Astrocyte (in vitro differentiated cells and primary cell): ENCODE measurements around the gene SYT6. TPM values are rescaled to one million over a fixed set of nuclear protein-coding genes. Genes with fewer than 3 reads are reported as not detected.

Source experiments
- DNase-seq: peaks from one replicate; pipeline ENCODE4 v3.0.0-alpha.2; 2010; ENCODE audit warnings: low read depth
- FAIRE-seq: peaks from 2 replicates; lab custom pipeline; 2011; peaks lifted over from hg19 to GRCh38; lab: Jason Lieb, UNC
- H2AFZ ChIP-seq: 2 replicates; pipeline ENCODE4 v1.6.0; 2012; ENCODE audit warnings: low read depth, low read length, inconsistent platforms
- H3K27ac ChIP-seq: 2 replicates; pipeline ENCODE4 v1.5.1; 2011; ENCODE audit warnings: low read depth, low read length, inconsistent platforms
- H3K27me3 ChIP-seq: 2 replicates; pipeline ENCODE4 v1.6.0; 2011; ENCODE audit warnings: low read length, inconsistent platforms; ENCODE audit not compliant: insufficient read depth
- H3K36me3 ChIP-seq: 2 replicates; pipeline ENCODE4 v1.5.1; 2011; ENCODE audit warnings: low read length, inconsistent platforms; ENCODE audit not compliant: insufficient read depth
- H3K4me1 ChIP-seq: 2 replicates; pipeline ENCODE4 v1.5.1; 2011; ENCODE audit warnings: low read length, inconsistent platforms; ENCODE audit not compliant: insufficient read depth
- H3K4me2 ChIP-seq: 2 replicates; pipeline ENCODE4 v1.6.0; 2012; ENCODE audit warnings: low read length, inconsistent platforms
- H3K4me3 ChIP-seq: 2 replicates; pipeline ENCODE4 v1.5.1; 2011; ENCODE audit warnings: low read depth, mild to moderate bottlenecking, low read length, inconsistent platforms; ENCODE audit not compliant: insufficient read depth
- H3K79me2 ChIP-seq: 2 replicates; pipeline ENCODE4 v1.6.0; 2012; ENCODE audit warnings: mild to moderate bottlenecking, low read length, inconsistent platforms; ENCODE audit not compliant: insufficient read depth
- H3K9ac ChIP-seq: 2 replicates; pipeline ENCODE4 v1.6.0; 2012; ENCODE audit warnings: mild to moderate bottlenecking, low read length, inconsistent platforms
- H3K9me3 ChIP-seq: 2 replicates; pipeline ENCODE4 v1.5.1; 2012; ENCODE audit warnings: low read depth, mild to moderate bottlenecking, low read length, inconsistent platforms; ENCODE audit not compliant: insufficient read depth
- H4K20me1 ChIP-seq: 2 replicates; pipeline ENCODE4 v1.6.0; 2012; ENCODE audit warnings: low read length, inconsistent platforms; ENCODE audit not compliant: insufficient read depth
- H3K27ac Mint-ChIP-seq: one replicate; pipeline ENCODE4 v1.8.0; 2021; ENCODE audit warnings: mild to moderate bottlenecking, mixed read lengths; ENCODE audit not compliant: unreplicated experiment
- H3K27me3 Mint-ChIP-seq: one replicate; pipeline ENCODE4 v1.8.0; 2021; ENCODE audit warnings: low read depth, mixed read lengths; ENCODE audit not compliant: unreplicated experiment
- H3K36me3 Mint-ChIP-seq: one replicate; pipeline ENCODE4 v1.8.0; 2021; ENCODE audit warnings: low read depth, mixed read lengths; ENCODE audit not compliant: unreplicated experiment
- H3K4me1 Mint-ChIP-seq: one replicate; pipeline ENCODE4 v1.8.0; 2021; ENCODE audit warnings: low read depth, mixed read lengths; ENCODE audit not compliant: unreplicated experiment
- H3K4me3 Mint-ChIP-seq: one replicate; pipeline ENCODE4 v1.8.0; 2021; ENCODE audit warnings: mild to moderate bottlenecking, moderate library complexity, mixed read lengths; ENCODE audit not compliant: unreplicated experiment
- H3K9me3 Mint-ChIP-seq: one replicate; pipeline ENCODE4 v1.8.0; 2021; ENCODE audit warnings: mild to moderate bottlenecking, mixed read lengths; ENCODE audit not compliant: unreplicated experiment
- CTCF ChIP-seq: IDR thresholded peaks from 2 replicates; pipeline ENCODE4 v1.5.1; 2011; ENCODE audit warnings: low read depth, mild to moderate bottlenecking, inconsistent platforms, low read length, moderate library complexity; ENCODE audit not compliant: insufficient read depth
- EZH2 ChIP-seq: IDR thresholded peaks from 2 replicates; pipeline ENCODE4 v1.6.1; 2012; ENCODE audit warnings: mild to moderate bottlenecking, low read length, inconsistent platforms; ENCODE audit not compliant: insufficient read depth
- total RNA-seq: library from RNA; stranded (reverse); gene quantifications from 2 replicates; pipeline ENCODE4 v1.2.1, GENCODE V29; 2021

The SYT6 gene
- total RNA-seq, 1 donor from 2014 or later: 0.39 TPM

- H3K27ac ChIP-seq: no peak overlapping the region
- no peak overlapping the region for H2AFZ ChIP-seq
- no peaks in the 10 kb centered on the region for H3K79me2 ChIP-seq
- Mint-ChIP-seq H3K36me3 (no peaks in the 10 kb centered on the region), H3K4me3 (no peak overlapping the region), H3K4me1 (peaks cover 9% of the 10 kb centered on the region), H3K9me3 (peaks cover 2% of the 10 kb centered on the region), H3K27ac (no peak overlapping the region), H3K27me3 (peaks cover 10% of the 10 kb centered on the region)
- no peak overlapping the region for H3K4me3 ChIP-seq
- peaks cover 6% of the 10 kb centered on the region for H3K4me1 ChIP-seq
- TF ChIP-seq CTCF: no peak
- TF ChIP-seq EZH2: no peak
- no peaks in the 10 kb centered on the region for H4K20me1 ChIP-seq
- H3K4me2 ChIP-seq: no peak overlapping the region
- peaks cover 7% of the 10 kb centered on the region for H3K27me3 ChIP-seq
- no peaks in the 10 kb centered on the region for H3K36me3 ChIP-seq
- FAIRE-seq (no peak), DNase-seq (no peak)
- H3K9ac ChIP-seq: no peak overlapping the region
- no peaks in the 10 kb centered on the region for H3K9me3 ChIP-seq
Observed at GRCh38 chr1:114097109-114097508, 56.6 kb downstream of the SYT6 start.

DNA sequence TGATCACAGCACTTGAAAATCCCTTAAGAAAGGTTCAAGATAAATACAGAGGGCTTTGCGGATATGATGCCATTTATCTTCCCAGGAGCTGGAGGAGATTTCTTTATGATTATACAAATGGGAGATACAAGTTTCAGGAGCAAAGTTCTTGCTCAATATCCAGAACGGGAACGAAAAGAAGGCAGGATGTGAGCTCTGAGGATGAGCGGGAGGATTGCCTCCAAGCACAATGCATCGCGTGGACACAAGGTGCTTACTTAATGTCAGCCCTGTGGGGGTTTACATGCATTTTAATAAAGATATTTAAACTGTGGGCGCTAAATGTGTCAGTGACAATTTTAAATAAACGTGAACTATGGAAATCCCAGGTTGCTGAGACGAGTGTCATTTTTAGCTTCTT lies 59.0 kb downstream of the SYT6 start:
- H3K27ac ChIP-seq: no peak overlapping the region
- Mint-ChIP-seq H3K4me1 (peaks cover 9% of the 10 kb centered on the region), H3K36me3 (no peaks in the 10 kb centered on the region), H3K27me3 (peaks cover 16% of the 10 kb centered on the region), H3K4me3 (no peak overlapping the region), H3K27ac (no peak overlapping the region), H3K9me3 (peaks cover 2% of the 10 kb centered on the region)
- H3K4me2 ChIP-seq: peak overlapping the region; percentile 45
- H3K36me3 ChIP-seq: no peaks in the 10 kb centered on the region
- H3K9me3 ChIP-seq: no peaks in the 10 kb centered on the region
- H3K27me3 ChIP-seq: peaks cover 17% of the 10 kb centered on the region
- no peak overlapping the region for H3K9ac ChIP-seq
- no peaks in the 10 kb centered on the region for H3K79me2 ChIP-seq
- FAIRE-seq (no peak), DNase-seq (no peak)
- no peak overlapping the region for H3K4me3 ChIP-seq
- peaks cover 6% of the 10 kb centered on the region for H3K4me1 ChIP-seq
- H4K20me1 ChIP-seq: no peaks in the 10 kb centered on the region
- no peak for TF ChIP-seq EZH2
- TF ChIP-seq CTCF: no peak
- no peak overlapping the region for H2AFZ ChIP-seq

DNA sequence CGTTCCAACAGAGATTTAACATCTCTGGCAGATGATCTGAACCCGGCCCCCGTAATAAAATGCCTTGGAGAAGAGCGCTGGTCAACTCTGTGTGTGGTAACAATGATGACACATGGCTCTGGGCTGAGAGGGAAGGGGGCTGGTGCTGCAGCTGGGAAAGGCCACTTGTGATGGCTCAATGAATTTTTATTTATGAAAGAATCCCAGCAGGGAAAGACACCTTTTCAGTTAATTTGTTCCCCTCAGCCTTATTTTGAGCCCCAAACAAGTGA lies 59.4 kb downstream of the SYT6 start:
- Histone ChIP-seq H3K9ac (no peak overlapping the region), H3K4me1 (peaks cover 6% of the 10 kb centered on the region), H3K36me3 (no peaks in the 10 kb centered on the region), H3K4me2 (peak overlapping the region; percentile 45), H3K27me3 (peaks cover 21% of the 10 kb centered on the region), H3K9me3 (no peaks in the 10 kb centered on the region), H3K79me2 (no peaks in the 10 kb centered on the region), H2AFZ (peak overlapping the region; percentile 29), H3K4me3 (no peak overlapping the region), H3K27ac (no peak overlapping the region), H4K20me1 (no peaks in the 10 kb centered on the region)
- Mint-ChIP-seq H3K9me3 (peaks cover 2% of the 10 kb centered on the region), H3K4me1 (peaks cover 9% of the 10 kb centered on the region), H3K27ac (no peak overlapping the region), H3K27me3 (peaks cover 20% of the 10 kb centered on the region), H3K4me3 (no peak overlapping the region), H3K36me3 (no peaks in the 10 kb centered on the region)
- TF ChIP-seq CTCF: no peak
- no peak for TF ChIP-seq EZH2
- DNase-seq (peak; percentile 33), FAIRE-seq (no peak)
